DND-41 (cell line): ENCODE data around the gene RMI2.
"Not testable (repeated sequence)": the region's sequence is repeated elsewhere in the genome, so short reads cannot be mapped to it uniquely, and the experiment has no call there.

Source experiments
- CTCF ChIP-seq: IDR thresholded peaks from 2 replicates; pipeline ENCODE4 v1.5.1; 2012; ENCODE audit warnings: borderline replicate concordance, low read length, moderate library complexity, mild to moderate bottlenecking; ENCODE audit not compliant: poor library complexity, severe bottlenecking; ENCODE audit errors: extremely low read depth
- EZH2 ChIP-seq: IDR thresholded peaks from 3 replicates; pipeline ENCODE4 v1.6.1; 2012; ENCODE audit warnings: borderline replicate concordance, low read depth, mild to moderate bottlenecking, moderate library complexity, low read length, inconsistent platforms; ENCODE audit not compliant: severe bottlenecking

DNA sequence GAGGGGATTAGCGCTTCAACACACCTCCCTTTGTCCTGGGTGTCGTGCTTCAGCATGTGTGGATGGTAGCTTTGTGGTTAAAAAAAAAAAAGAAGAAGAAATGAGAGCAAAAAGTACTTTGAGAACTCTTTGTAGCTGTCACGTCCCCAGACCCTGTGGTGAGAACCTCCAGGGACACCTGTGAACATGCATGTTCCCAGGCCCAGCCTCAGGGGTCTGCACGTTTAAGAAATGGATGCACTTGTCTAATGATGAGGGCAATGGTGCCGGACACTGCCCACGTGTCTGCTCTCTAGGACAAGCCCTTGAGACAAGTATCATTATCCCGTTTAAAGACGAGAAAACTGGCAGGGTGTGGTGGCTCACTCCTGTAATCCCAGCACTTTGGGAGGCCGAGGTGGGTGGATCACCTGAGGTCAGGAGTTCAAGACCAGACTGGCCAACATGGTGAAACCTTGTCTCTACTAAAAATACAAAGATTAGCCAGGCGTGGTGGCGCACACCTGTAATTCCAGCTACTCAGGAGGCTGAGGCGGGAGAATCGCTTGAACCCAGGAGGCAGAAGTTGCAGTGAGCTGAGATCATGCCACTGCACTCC is 46.2 kb upstream of the RMI2 start:
- TF ChIP-seq CTCF, EZH2: not testable (repeated sequence)
